Activated naive CD4-positive, alpha-beta T cell treated with anti-CD3 and anti-CD28 coated beads, Interleukin-2, amount 10 ng/mL, durations not matched to agents 7 days and 5 days (primary cell): Measurements from ENCODE around the gene SIGLEC10.

Experiments
- CTCF ChIA-PET: fragments of 350-600 bp; sonication (Branson Sonifier 250); formaldehyde crosslinking; loops from one replicate; lab custom pipeline; 2021; ENCODE audit warnings: antibody characterized with exemption; lab: Charles Lee
- DNase-seq: peaks from one replicate; pipeline ENCODE4 v3.0.0-alpha.2; 2020
- H3K27ac Mint-ChIP-seq: one replicate; pipeline ENCODE4 v1.8.0; 2021; ENCODE audit warnings: mild to moderate bottlenecking, moderate library complexity, mixed read lengths
- H3K27me3 Mint-ChIP-seq: one replicate; pipeline ENCODE4 v1.8.0; 2021; ENCODE audit warnings: mild to moderate bottlenecking, mixed read lengths
- H3K36me3 Mint-ChIP-seq: one replicate; pipeline ENCODE4 v1.8.0; 2021; ENCODE audit warnings: mixed read lengths
- H3K4me1 Mint-ChIP-seq: one replicate; pipeline ENCODE4 v1.8.0; 2021; ENCODE audit warnings: mixed read lengths
- H3K4me3 Mint-ChIP-seq: one replicate; pipeline ENCODE4 v1.8.0; 2021; ENCODE audit warnings: mild to moderate bottlenecking, moderate library complexity, mixed read lengths
- H3K9me3 Mint-ChIP-seq: one replicate; pipeline ENCODE4 v1.8.0; 2021; ENCODE audit warnings: mixed read lengths

SIGLEC10 gene

GRCh38 chr19:51396175-51396574, 21.3 kb downstream of the SIGLEC10 start:
- H3K27ac Mint-ChIP-seq, result no peak overlapping the region
- peaks cover 42% of the 10 kb centered on the region for H3K4me1 Mint-ChIP-seq
- H3K9me3 Mint-ChIP-seq, result peaks cover 2% of the 10 kb centered on the region
- DNase-seq, result no peak
- peaks cover 7% of the 10 kb centered on the region for H3K36me3 Mint-ChIP-seq
- CTCF ChIA-PET, result interaction anchor here (0.7 to 7.6 kb wide), 10 partner anchors 10 to 139 kb away, joined by 3 to 58 read pairs (median 4); partner anchors contain the start of genes SIGLEC10 and VSIG10L
- H3K27me3 Mint-ChIP-seq, result no peaks in the 10 kb centered on the region
- peak overlapping the region; percentile 16 for H3K4me3 Mint-ChIP-seq

GRCh38 chr19:51394050-51394836, 23.2 kb downstream of the SIGLEC10 start:
- Mint-ChIP-seq H3K4me1 (peaks cover 52% of the 10 kb centered on the region), H3K27ac (peak overlapping the region; percentile 93), H3K36me3 (peaks cover 5% of the 10 kb centered on the region), H3K9me3 (no peaks in the 10 kb centered on the region), H3K27me3 (peaks cover 4% of the 10 kb centered on the region), H3K4me3 (peak overlapping the region; percentile 88)
- peak; percentile 96 for DNase-seq
- CTCF ChIA-PET, result interaction anchor here (0.8 to 7.6 kb wide), 10 partner anchors 13 to 276 kb away, joined by 3 to 58 read pairs (median 4); partner anchors contain the start of genes CLDND2 and NKG7

- no peaks in the 10 kb centered on the region for H3K9me3 Mint-ChIP-seq
- peaks cover 52% of the 10 kb centered on the region for H3K4me1 Mint-ChIP-seq
- peak overlapping the region; percentile 45 for H3K4me3 Mint-ChIP-seq
- CTCF ChIA-PET, result no interaction called here
- DNase-seq, result no peak
- peaks cover 7% of the 10 kb centered on the region for H3K27me3 Mint-ChIP-seq
- peaks cover 5% of the 10 kb centered on the region for H3K36me3 Mint-ChIP-seq
- peak overlapping the region; percentile 49 for H3K27ac Mint-ChIP-seq
Observed at GRCh38 chr19:51392701-51393100, 24.7 kb downstream of the SIGLEC10 start.

- Mint-ChIP-seq H3K4me1 (peaks cover 43% of the 10 kb centered on the region), H3K36me3 (peaks cover 5% of the 10 kb centered on the region), H3K4me3 (no peak overlapping the region), H3K27me3 (peaks cover 11% of the 10 kb centered on the region), H3K27ac (peak overlapping the region; percentile 64), H3K9me3 (no peaks in the 10 kb centered on the region)
- CTCF ChIA-PET, result interaction anchor here (1.1 kb wide), 1 partner anchor 25 kb away, joined by 3 read pairs; the partner anchor contains the start of gene ETFB
- no peak for DNase-seq
Observed at GRCh38 chr19:51391073-51391611, 26.3 kb downstream of the SIGLEC10 start.

GRCh38 chr19:51389143-51389542, 28.3 kb downstream of the SIGLEC10 start:
- DNase-seq, result no peak
- CTCF ChIA-PET, result no interaction called here
- peaks cover 20% of the 10 kb centered on the region for H3K27me3 Mint-ChIP-seq
- peaks cover 23% of the 10 kb centered on the region for H3K4me1 Mint-ChIP-seq
- peaks cover 2% of the 10 kb centered on the region for H3K36me3 Mint-ChIP-seq
- no peaks in the 10 kb centered on the region for H3K9me3 Mint-ChIP-seq
- no peak overlapping the region for H3K27ac Mint-ChIP-seq
- H3K4me3 Mint-ChIP-seq, result no peak overlapping the region

GRCh38 chr19:51387924-51388389, 29.5 kb downstream of the SIGLEC10 start, which contains the start of gene LIM2:
LIM2 (minus strand) TSS chr19:51387974; CDS start chr19:51387443, 531 bp downstream.
- Mint-ChIP-seq H3K27me3 (peaks cover 20% of the 10 kb centered on the region), H3K27ac (no peak within 1 kb of the TSS), H3K4me1 (peaks cover 17% of the 10 kb centered on the region), H3K9me3 (no peaks in the 10 kb centered on the region), H3K4me3 (no peak within 1 kb of the TSS), H3K36me3 (peaks cover 2% of the 10 kb centered on the region)
- CTCF ChIA-PET, result no interaction called here
- no peak for DNase-seq

- CTCF ChIA-PET, result no interaction called here
Observed at GRCh38 chr19:51386882-51387520, 30.4 kb downstream of the SIGLEC10 start.

GRCh38 chr19:51382004-51382403, 35.4 kb downstream of the SIGLEC10 start:
- no peak for DNase-seq
- peaks cover 10% of the 10 kb centered on the region for H3K27me3 Mint-ChIP-seq
- peaks cover 9% of the 10 kb centered on the region for H3K4me1 Mint-ChIP-seq
- no peak overlapping the region for H3K4me3 Mint-ChIP-seq
- CTCF ChIA-PET, result interaction anchor here (1.3 kb wide), 1 partner anchor 12 kb away, joined by 4 read pairs; no protein-coding TSS in a partner anchor
- H3K36me3 Mint-ChIP-seq, result peaks cover 1% of the 10 kb centered on the region
- H3K27ac Mint-ChIP-seq, result no peak overlapping the region
- peaks cover 17% of the 10 kb centered on the region for H3K9me3 Mint-ChIP-seq

More at GRCh38 chr19:51386882-51387520, 30.4 kb downstream of the SIGLEC10 start:
- peaks cover under 1% of the 10 kb centered on the region for H3K9me3 Mint-ChIP-seq
- H3K4me3 Mint-ChIP-seq, result no peak overlapping the region
- peaks cover 14% of the 10 kb centered on the region for H3K4me1 Mint-ChIP-seq
- H3K27ac Mint-ChIP-seq, result no peak overlapping the region
- H3K36me3 Mint-ChIP-seq, result no peaks in the 10 kb centered on the region
- DNase-seq, result no peak
- peaks cover 20% of the 10 kb centered on the region for H3K27me3 Mint-ChIP-seq

GRCh38 chr19:51380379-51380778, 37.1 kb downstream of the SIGLEC10 start:
- peaks cover 5% of the 10 kb centered on the region for H3K27me3 Mint-ChIP-seq
- peaks cover 17% of the 10 kb centered on the region for H3K9me3 Mint-ChIP-seq
- no peak overlapping the region for H3K27ac Mint-ChIP-seq
- no peak overlapping the region for H3K4me3 Mint-ChIP-seq
- CTCF ChIA-PET, result no interaction called here
- H3K36me3 Mint-ChIP-seq, result peaks cover 2% of the 10 kb centered on the region
- no peak for DNase-seq
- peaks cover 25% of the 10 kb centered on the region for H3K4me1 Mint-ChIP-seq

GRCh38 chr19:51377422-51377821, 40.0 kb downstream of the SIGLEC10 start:
- H3K27ac Mint-ChIP-seq, result no peak overlapping the region
- H3K36me3 Mint-ChIP-seq, result peaks cover 4% of the 10 kb centered on the region
- H3K4me1 Mint-ChIP-seq, result peaks cover 55% of the 10 kb centered on the region
- H3K9me3 Mint-ChIP-seq, result peaks cover 17% of the 10 kb centered on the region
- H3K27me3 Mint-ChIP-seq, result no peaks in the 10 kb centered on the region
- H3K4me3 Mint-ChIP-seq, result no peak overlapping the region
- DNase-seq, result no peak
- CTCF ChIA-PET, result no interaction called here

- peaks cover 5% of the 10 kb centered on the region for H3K36me3 Mint-ChIP-seq
- H3K27ac Mint-ChIP-seq, result peak overlapping the region; percentile 72
- H3K4me1 Mint-ChIP-seq, result peaks cover 70% of the 10 kb centered on the region
- DNase-seq, result peak; percentile 50
- no peaks in the 10 kb centered on the region for H3K27me3 Mint-ChIP-seq
- H3K9me3 Mint-ChIP-seq, result peaks cover 7% of the 10 kb centered on the region
- CTCF ChIA-PET, result interaction anchor here (1.5 kb wide), 1 partner anchor 20 kb away, joined by 4 read pairs; no protein-coding TSS in a partner anchor
- H3K4me3 Mint-ChIP-seq, result no peak overlapping the region
Observed at GRCh38 chr19:51375504-51376221, 41.8 kb downstream of the SIGLEC10 start.

GRCh38 chr19:51372649-51373504, 44.6 kb downstream of the SIGLEC10 start, which contains the start of gene NKG7:
NKG7 (minus strand) TSS chr19:51372654; CDS start chr19:51372535, 119 bp downstream.
- DNase-seq, result peak; percentile 74

More at GRCh38 chr19:51372649-51373504, 44.6 kb downstream of the SIGLEC10 start, which contains the start of gene NKG7:
- Mint-ChIP-seq H3K9me3 (no peaks in the 10 kb centered on the region), H3K4me1 (peaks cover 75% of the 10 kb centered on the region), H3K27me3 (peaks cover 3% of the 10 kb centered on the region), H3K36me3 (peaks cover 7% of the 10 kb centered on the region), H3K27ac (peak within 1 kb of the TSS; percentile 95), H3K4me3 (peak within 1 kb of the TSS; percentile 72)
- CTCF ChIA-PET, result interaction anchor here (0.6 to 3.1 kb wide), 2 partner anchors 22 to 48 kb away, joined by 3 to 19 read pairs; no protein-coding TSS in a partner anchor
